Amygdala (tissue), 56 donors: Measurements from ENCODE around the gene ENPP4.

Experiments
- DNase-seq, 56 donors: peaks; one replicate each; lab custom pipeline; 2025; lab: John Stamatoyannopoulos, UW

The ENPP4 gene

GRCh38 chr6:46191961-46192360 is 62.2 kb downstream of the ENPP4 start:
- DNase-seq, result no peak
